Lung (tissue), 12 donors: Measurements from ENCODE around the gene CNN2. TPM values are rescaled to one million over a fixed set of nuclear protein-coding genes. Genes with fewer than 3 reads are reported as not detected.

Experiments
- ATAC-seq: fragments of 200-7000 bp; cut with Tn5 transposase; one replicate; pipeline ENCODE4 v1.9.1; 2020; ENCODE audit warnings: moderate number of reproducible peaks; ENCODE audit not compliant: insufficient read depth, low FRiP score
- DNase-seq, 3 donors: peaks; one replicate each; pipeline ENCODE4 v3.0.0-alpha.2; 2013 to 2017
- H3K27ac ChIP-seq, 2 donors: one replicate each; pipeline ENCODE4 v1.5.1; 2013; ENCODE audit warnings: mild to moderate bottlenecking in 2 of 2, moderate library complexity in 2 of 2, control low read depth in 1 of 2, inconsistent platforms in 1 of 2, low read depth in 1 of 2, low read length in 1 of 2
- H3K27me3 ChIP-seq, 3 donors: one replicate each; pipeline ENCODE4 v1.5.1; 2013; ENCODE audit warnings: low read length in 2 of 3; ENCODE audit not compliant: control insufficient read depth in 3 of 3, insufficient read depth in 3 of 3
- H3K36me3 ChIP-seq, 4 donors: one replicate each; pipeline ENCODE4 v1.5.1; 2013; ENCODE audit warnings: low read length in 4 of 4, mild to moderate bottlenecking in 1 of 4, moderate library complexity in 1 of 4; ENCODE audit not compliant: control insufficient read depth in 4 of 4, insufficient read depth in 4 of 4
- H3K4me1 ChIP-seq, 5 donors: one replicate each; pipeline ENCODE4 v1.5.1; 2013; ENCODE audit warnings: low read length in 5 of 5, mild to moderate bottlenecking in 2 of 5, moderate library complexity in 1 of 5; ENCODE audit not compliant: control insufficient read depth in 5 of 5, insufficient read depth in 5 of 5
- H3K4me3 ChIP-seq: one replicate; pipeline ENCODE4 v1.5.1; 2013; ENCODE audit warnings: mild to moderate bottlenecking, control low read depth, moderate library complexity
- H3K9ac ChIP-seq, 2 donors: one replicate each; pipeline ENCODE4 v1.5.1; 2013; ENCODE audit warnings: low read length in 2 of 2, control low read depth in 1 of 2; ENCODE audit not compliant: insufficient read depth in 1 of 2
- H3K9me3 ChIP-seq, 4 donors: one replicate each; pipeline ENCODE4 v1.5.1; 2013; ENCODE audit warnings: low read length in 3 of 4, mild to moderate bottlenecking in 1 of 4, moderate library complexity in 1 of 4; ENCODE audit not compliant: control insufficient read depth in 4 of 4, insufficient read depth in 3 of 4
- WGBS, 2 donors: extraction: QIAGEN DNeasy Blood & Tissue Kit; methylation state at CpG; one replicate each; pipeline ENCODE4 v1.1.7; 2013; 5-methylcytosine and 5-hydroxymethylcytosine counted together
- polyA plus RNA-seq, 2 donors: library from polyadenylated mRNA; stranded (reverse); fragments of 200-250 nt; gene quantifications; one replicate each; pipeline ENCODE4 v1.2.1, GENCODE V29; 2013
- total RNA-seq, 2 donors: library from RNA; depleted of rRNA in 1 of 2; stranded (reverse); fragments of >200 nt in 1 of 2; gene quantifications; one replicate each; pipeline ENCODE4 v1.2.1, GENCODE V29; 2014 to 2021
- TF ChIP-seq, protein P1 (sequence below): IDR thresholded peaks from 2 replicates; pipeline ENCODE4 v1.5.1; 2012; ENCODE audit warnings: mild to moderate bottlenecking; ENCODE audit errors: control extremely low read depth, extremely low read depth
- donor health status: control.
- donor health status: control.
- donor health status: Bipolar disorder and iron deficiency.
- donor health status: healthy.
- donor health status: DM: yes; HTN: yes; CAD: no.

CNN2 gene
- total and polyA plus RNA-seq, 4 donors: 161 to 236 (median 180) TPM

DNA sequence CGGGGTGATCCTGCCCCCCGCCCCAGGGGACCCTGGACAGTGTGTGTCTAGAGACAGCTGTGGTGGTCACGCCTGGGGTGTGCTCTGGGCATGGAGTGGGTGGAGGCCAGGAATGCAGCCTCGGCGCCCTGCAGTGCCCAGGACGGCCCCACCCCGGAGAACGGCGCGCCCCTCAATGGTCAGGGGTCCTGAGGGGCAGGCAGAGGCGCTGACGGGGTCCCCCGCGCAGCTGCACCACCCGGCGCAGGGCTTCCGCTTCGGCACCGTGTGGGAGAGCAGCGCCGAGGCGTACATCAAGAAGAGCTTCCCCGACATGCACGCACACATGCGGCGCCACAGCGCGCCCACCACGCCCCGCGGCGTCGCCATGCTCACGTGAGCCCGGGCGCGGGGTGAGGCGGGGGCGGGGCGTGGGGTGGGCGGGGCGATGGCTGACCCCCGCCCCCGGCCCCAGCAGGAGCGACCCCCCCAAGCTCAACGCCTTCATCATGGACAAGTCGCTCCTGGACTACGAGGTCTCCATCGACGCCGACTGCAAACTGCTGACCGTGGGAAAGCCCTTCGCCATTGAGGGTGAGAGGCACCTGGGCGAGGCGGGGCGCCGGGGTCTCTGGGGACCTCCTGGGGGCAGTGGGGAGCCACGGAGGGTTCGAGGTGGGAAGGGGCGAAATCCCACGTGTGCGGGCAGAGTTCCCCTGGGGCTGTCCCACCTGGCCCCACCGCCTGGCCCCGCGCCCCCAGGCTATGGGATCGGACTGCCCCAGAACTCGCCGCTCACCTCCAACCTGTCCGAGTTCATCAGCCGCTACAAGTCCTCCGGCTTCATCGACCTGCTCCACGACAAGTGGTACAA is 18.8 kb upstream of the CNN2 start:
- Histone ChIP-seq H3K4me3 (no peak overlapping the region), H3K9ac (no peak overlapping the region), H3K9me3 (peaks cover 0 to 2% (median 0%) of the 10 kb centered on the region in 4 donors), H3K27me3 (no peaks in the 10 kb centered on the region), H3K27ac (no peak overlapping the region), H3K4me1 (peaks cover 0 to 27% (median 0%) of the 10 kb centered on the region in 5 donors), H3K36me3 (peaks cover 0 to 44% (median 14%) of the 10 kb centered on the region in 4 donors)
- DNase-seq (no peak), ATAC-seq (no peak)
- TF ChIP-seq, protein P1, sequence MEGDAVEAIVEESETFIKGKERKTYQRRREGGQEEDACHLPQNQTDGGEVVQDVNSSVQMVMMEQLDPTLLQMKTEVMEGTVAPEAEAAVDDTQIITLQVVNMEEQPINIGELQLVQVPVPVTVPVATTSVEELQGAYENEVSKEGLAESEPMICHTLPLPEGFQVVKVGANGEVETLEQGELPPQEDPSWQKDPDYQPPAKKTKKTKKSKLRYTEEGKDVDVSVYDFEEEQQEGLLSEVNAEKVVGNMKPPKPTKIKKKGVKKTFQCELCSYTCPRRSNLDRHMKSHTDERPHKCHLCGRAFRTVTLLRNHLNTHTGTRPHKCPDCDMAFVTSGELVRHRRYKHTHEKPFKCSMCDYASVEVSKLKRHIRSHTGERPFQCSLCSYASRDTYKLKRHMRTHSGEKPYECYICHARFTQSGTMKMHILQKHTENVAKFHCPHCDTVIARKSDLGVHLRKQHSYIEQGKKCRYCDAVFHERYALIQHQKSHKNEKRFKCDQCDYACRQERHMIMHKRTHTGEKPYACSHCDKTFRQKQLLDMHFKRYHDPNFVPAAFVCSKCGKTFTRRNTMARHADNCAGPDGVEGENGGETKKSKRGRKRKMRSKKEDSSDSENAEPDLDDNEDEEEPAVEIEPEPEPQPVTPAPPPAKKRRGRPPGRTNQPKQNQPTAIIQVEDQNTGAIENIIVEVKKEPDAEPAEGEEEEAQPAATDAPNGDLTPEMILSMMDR: no peak
- WGBS, 2 donors: 96 to 98% methylated on average over 68 to 73 of the region's 73 CpGs

DNA sequence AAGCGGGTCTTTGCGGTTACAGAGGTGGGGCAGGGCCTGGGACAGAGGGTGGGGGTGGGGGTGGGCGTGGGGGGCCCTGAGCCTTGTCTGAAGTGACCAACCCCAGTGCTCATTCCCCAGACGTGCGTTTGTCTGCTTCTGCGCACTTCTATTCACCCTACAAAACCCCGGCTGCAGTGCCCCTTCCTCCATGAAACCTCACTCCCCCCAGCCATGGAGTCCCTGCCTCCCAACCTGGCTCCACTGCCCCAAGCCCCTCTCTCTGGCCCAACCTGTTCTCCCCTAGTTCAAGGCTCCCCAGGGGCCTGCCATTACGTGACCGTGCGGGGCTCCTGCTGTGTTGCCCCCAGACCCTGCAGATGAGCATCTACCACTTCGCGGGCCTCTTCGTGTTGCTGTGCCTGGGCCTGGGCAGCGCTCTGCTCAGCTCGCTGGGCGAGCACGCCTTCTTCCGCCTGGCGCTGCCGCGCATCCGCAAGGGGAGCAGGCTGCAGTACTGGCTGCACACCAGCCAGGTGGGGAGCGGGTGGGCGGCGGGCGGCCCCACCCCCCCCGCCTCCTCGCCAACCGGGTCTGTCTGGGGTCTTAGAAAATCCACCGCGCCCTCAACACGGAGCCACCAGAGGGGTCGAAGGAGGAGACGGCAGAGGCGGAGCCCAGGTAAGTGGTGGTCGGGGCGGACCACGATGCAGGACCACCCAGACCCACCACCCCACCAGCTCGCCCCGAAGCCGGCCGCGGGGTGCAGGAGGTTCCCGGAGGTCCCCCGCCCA is 18.0 kb upstream of the CNN2 start:
- WGBS, 2 donors: 93 to 95% methylated on average over 44 to 45 of the region's 45 CpGs
- Histone ChIP-seq H3K27ac (no peak overlapping the region), H3K4me3 (no peak overlapping the region), H3K4me1 (peaks cover 0 to 27% (median 0%) of the 10 kb centered on the region in 5 donors), H3K9me3 (peaks cover 0 to 2% (median 0%) of the 10 kb centered on the region in 4 donors), H3K9ac (no peak overlapping the region), H3K27me3 (no peaks in the 10 kb centered on the region), H3K36me3 (peaks cover 3 to 52% (median 17%) of the 10 kb centered on the region in 4 donors)
- DNase-seq (no peak), ATAC-seq (no peak)
- TF ChIP-seq, protein P1: no peak

DNA sequence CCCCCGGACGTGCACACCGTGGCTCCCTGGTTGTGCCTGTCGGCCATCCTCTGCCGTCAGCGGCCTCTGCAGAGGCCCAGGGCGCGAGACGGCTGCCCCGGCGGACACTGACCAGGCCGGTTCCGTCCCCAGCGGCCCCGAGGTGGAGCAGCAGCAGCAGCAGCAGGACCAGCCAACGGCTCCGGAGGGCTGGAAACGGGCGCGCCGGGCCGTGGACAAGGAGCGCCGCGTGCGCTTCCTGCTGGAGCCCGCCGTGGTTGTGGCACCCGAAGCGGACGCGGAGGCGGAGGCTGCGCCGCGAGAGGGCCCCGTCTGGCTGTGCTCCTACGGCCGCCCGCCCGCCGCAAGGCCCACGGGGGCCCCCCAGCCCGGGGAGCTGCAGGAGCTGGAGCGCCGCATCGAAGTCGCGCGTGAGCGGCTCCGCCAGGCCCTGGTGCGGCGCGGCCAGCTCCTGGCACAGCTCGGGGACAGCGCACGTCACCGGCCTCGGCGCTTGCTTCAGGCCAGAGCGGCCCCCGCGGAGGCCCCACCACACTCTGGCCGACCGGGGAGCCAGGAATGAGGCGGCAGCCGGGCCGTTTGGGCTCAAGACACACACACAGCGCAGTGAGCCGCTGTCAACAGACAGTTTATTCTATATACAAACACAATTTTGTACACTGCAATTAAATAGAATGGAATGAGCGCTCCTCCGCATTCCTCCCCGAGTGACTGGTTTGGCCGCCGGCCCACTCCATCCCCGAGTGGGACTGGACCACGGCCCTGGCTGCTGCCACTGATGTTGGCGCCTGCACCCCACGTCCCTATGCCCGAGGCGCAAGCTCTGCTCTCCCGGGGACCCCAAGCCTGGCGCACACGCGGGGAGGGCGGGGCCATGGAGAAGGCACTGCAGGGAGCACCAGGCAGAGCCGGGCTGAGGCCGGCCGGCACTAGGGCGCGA is 17.1 kb upstream of the CNN2 start:
- Histone ChIP-seq H3K27me3 (no peaks in the 10 kb centered on the region), H3K36me3 (peaks cover 3 to 61% (median 18%) of the 10 kb centered on the region in 4 donors), H3K4me1 (peaks cover 0 to 27% (median 0%) of the 10 kb centered on the region in 5 donors), H3K9me3 (peaks cover 0 to 2% (median 0%) of the 10 kb centered on the region in 4 donors), H3K27ac (peak overlapping the region in 1 of 2 donors; percentile 8), H3K9ac (no peak overlapping the region), H3K4me3 (no peak overlapping the region)
- TF ChIP-seq, protein P1: no peak
- WGBS, 2 donors: 81 to 85% methylated on average over 85 to 92 of the region's 92 CpGs
- peak; percentile 22 for ATAC-seq
- peak; percentile 87 to 95 (median 89) for DNase-seq
